Natural killer cell (primary cell): ENCODE measurements around the gene NR3C2. TPM values are rescaled to one million over a fixed set of nuclear protein-coding genes. Genes with fewer than 3 reads are reported as not detected.

Experiments
- ATAC-seq, 3 donors: fragments of 150-1000 bp in 2 of 3; fragments of 200-7000 bp in 1 of 3; cut with Tn5 transposase; 1 replicate in 1 of 3; 2 replicates in 2 of 3; pipeline ENCODE4 v1.10.0; 2021; ENCODE audit warnings: mild to moderate bottlenecking in 2 of 3, moderate library complexity in 2 of 3
- DNase-seq, 2 donors: peaks; one replicate each; pipeline versions ENCODE4 v3.0.0 to v3.0.0-alpha.2; 2013 to 2021; ENCODE audit warnings: mixed read lengths in 1 of 2
- H3K27ac ChIP-seq: one replicate; pipeline ENCODE4 v1.5.1; 2013; ENCODE audit warnings: mild to moderate bottlenecking, low read length
- H3K27me3 ChIP-seq: one replicate; pipeline ENCODE4 v1.6.1; 2013; ENCODE audit warnings: low read length; ENCODE audit not compliant: control insufficient read depth, insufficient read depth
- H3K36me3 ChIP-seq: one replicate; pipeline ENCODE4 v1.6.1; 2013; ENCODE audit warnings: low read length; ENCODE audit not compliant: control insufficient read depth, insufficient read depth
- H3K4me1 ChIP-seq: one replicate; pipeline ENCODE4 v1.6.1; 2013; ENCODE audit warnings: low read length; ENCODE audit not compliant: control insufficient read depth, insufficient read depth
- H3K4me3 ChIP-seq: one replicate; pipeline ENCODE4 v1.5.1; 2013; ENCODE audit warnings: low read length
- H3K9me3 ChIP-seq: one replicate; pipeline ENCODE4 v1.6.1; 2013; ENCODE audit warnings: low read length; ENCODE audit not compliant: control insufficient read depth, insufficient read depth
- H3K27ac Mint-ChIP-seq, 2 donors: one replicate each; pipeline ENCODE4 v1.8.0; 2022; ENCODE audit warnings: mild to moderate bottlenecking in 2 of 2, mixed read lengths in 2 of 2, moderate library complexity in 1 of 2
- H3K27me3 Mint-ChIP-seq, 2 donors: one replicate each; pipeline ENCODE4 v1.8.0; 2022; ENCODE audit warnings: low read depth in 2 of 2, mixed read lengths in 2 of 2
- H3K36me3 Mint-ChIP-seq: one replicate; pipeline ENCODE4 v1.8.0; 2022; ENCODE audit warnings: mixed read lengths
- H3K4me1 Mint-ChIP-seq, 2 donors: one replicate each; pipeline ENCODE4 v1.8.0; 2022; ENCODE audit warnings: mixed read lengths in 2 of 2
- H3K4me3 Mint-ChIP-seq: one replicate; pipeline ENCODE4 v1.8.0; 2022; ENCODE audit warnings: mild to moderate bottlenecking, moderate library complexity, mixed read lengths
- H3K9me3 Mint-ChIP-seq, 2 donors: one replicate each; pipeline ENCODE4 v1.8.0; 2022; ENCODE audit warnings: mixed read lengths in 2 of 2
- CTCF ChIP-seq: fragments of 200-600 bp; IDR thresholded peaks from one replicate; pipeline ENCODE4 v1.8.0; 2022; ENCODE audit warnings: antibody characterized with exemption
- WGBS: methylation state at CpG from one replicate; pipeline ENCODE4 v1.1.7; 2013; ENCODE audit warnings: missing lambda C conversion rate; ENCODE audit not compliant: insufficient coverage; 5-methylcytosine and 5-hydroxymethylcytosine counted together
- intact Hi-C: fragments of 100-400 bp; cut with micrococcal nuclease; formaldehyde crosslinking; loops from one replicate; pipeline ENCODE4 v1.14.2; 2022
- total RNA-seq, 4 donors: library from RNA; stranded (reverse); fragments of 120-200 nt in 1 of 4; gene quantifications; one replicate each; pipeline versions ENCODE4 v1.2.3 to v1.2.4, GENCODE V29; 2013 to 2022

The NR3C2 gene
- total RNA-seq, 3 donors from 2014 or later (not counting 1 experiment from before 2014, with no cell fraction given), result 4.2 to 8.6 (median 6.3) TPM

- Histone ChIP-seq H3K27me3 (no peaks in the 10 kb centered on the region), H3K4me1 (no peaks in the 10 kb centered on the region), H3K36me3 (no peaks in the 10 kb centered on the region), H3K4me3 (no peak overlapping the region), H3K27ac (no peak overlapping the region), H3K9me3 (no peaks in the 10 kb centered on the region)
- ATAC-seq (no peak), DNase-seq (no peak)
- Mint-ChIP-seq H3K4me1 (no peaks in the 10 kb centered on the region), H3K36me3 (no peaks in the 10 kb centered on the region), H3K27me3 (peaks cover 0 to 7% of the 10 kb centered on the region in 2 donors), H3K4me3 (no peak overlapping the region), H3K27ac (no peak overlapping the region), H3K9me3 (no peaks in the 10 kb centered on the region)
- no peak for TF ChIP-seq CTCF
- intact Hi-C loops, result no loop called here
These were observed 327.8 kb downstream of the NR3C2 start for GRCh38 chr4:148114436-148114835.

GRCh38 chr4:148112231-148112982 lies 329.8 kb downstream of the NR3C2 start:
- DNase-seq (no peak), ATAC-seq (no peak)
- H3K27ac Mint-ChIP-seq, result no peak overlapping the region
- Histone ChIP-seq H3K4me1 (no peaks in the 10 kb centered on the region), H3K36me3 (no peaks in the 10 kb centered on the region), H3K27ac (no peak overlapping the region), H3K4me3 (no peak overlapping the region), H3K9me3 (no peaks in the 10 kb centered on the region), H3K27me3 (no peaks in the 10 kb centered on the region)
- no peaks in the 10 kb centered on the region for H3K9me3 Mint-ChIP-seq
- TF ChIP-seq CTCF, result no peak
- no peaks in the 10 kb centered on the region for H3K27me3 Mint-ChIP-seq
- no peaks in the 10 kb centered on the region for H3K36me3 Mint-ChIP-seq
- intact Hi-C loops, result no loop called here
- 50% methylated on average over 2 of the region's 4 CpGs for WGBS
- no peak overlapping the region for H3K4me3 Mint-ChIP-seq
- H3K4me1 Mint-ChIP-seq, result no peaks in the 10 kb centered on the region

- Mint-ChIP-seq H3K9me3 (no peaks in the 10 kb centered on the region), H3K4me1 (no peaks in the 10 kb centered on the region), H3K36me3 (no peaks in the 10 kb centered on the region), H3K27me3 (no peaks in the 10 kb centered on the region), H3K27ac (no peak overlapping the region), H3K4me3 (no peak overlapping the region)
- DNase-seq, result no peak
- Histone ChIP-seq H3K27ac (no peak overlapping the region), H3K4me3 (no peak overlapping the region), H3K4me1 (no peaks in the 10 kb centered on the region), H3K27me3 (no peaks in the 10 kb centered on the region), H3K9me3 (no peaks in the 10 kb centered on the region), H3K36me3 (no peaks in the 10 kb centered on the region)
- no peak for TF ChIP-seq CTCF
- 100% methylated on average over 2 of the region's 3 CpGs for WGBS
- no peak for ATAC-seq
- intact Hi-C loops, result no loop called here
These were observed 332.0 kb downstream of the NR3C2 start for GRCh38 chr4:148110169-148110568.

- no peaks in the 10 kb centered on the region for H3K27me3 ChIP-seq
- H3K36me3 Mint-ChIP-seq, result no peaks in the 10 kb centered on the region
- no peaks in the 10 kb centered on the region for H3K4me1 Mint-ChIP-seq
- no peak overlapping the region for H3K27ac ChIP-seq
- H3K9me3 ChIP-seq, result no peaks in the 10 kb centered on the region
- no peaks in the 10 kb centered on the region for H3K27me3 Mint-ChIP-seq
- H3K27ac Mint-ChIP-seq, result no peak overlapping the region
- no peak for TF ChIP-seq CTCF
- no peak overlapping the region for H3K4me3 Mint-ChIP-seq
- intact Hi-C loops, result no loop called here
- H3K9me3 Mint-ChIP-seq, result no peaks in the 10 kb centered on the region
- H3K4me1 ChIP-seq, result no peaks in the 10 kb centered on the region
- H3K36me3 ChIP-seq, result no peaks in the 10 kb centered on the region
- DNase-seq (no peak), ATAC-seq (no peak)
- no peak overlapping the region for H3K4me3 ChIP-seq
- WGBS, result 91% methylated on average over 3 of the region's 3 CpGs
These were observed 333.0 kb downstream of the NR3C2 start for GRCh38 chr4:148109216-148109615.
